HEK293T (cell line): ENCODE measurements around the gene VPS26C.

Source experiments
- CTCF ChIA-PET: fragments of 350-600 bp; formaldehyde crosslinking; extraction: SDS; loops from one replicate; lab custom pipeline; 2021; ENCODE audit warnings: antibody characterized with exemption, inconsistent platforms; lab: Yijun Ruan, JAX
- POLR2A ChIA-PET: fragments of 350-600 bp; formaldehyde crosslinking; extraction: SDS; loops from one replicate; lab custom pipeline; 2020; ENCODE audit warnings: antibody characterized with exemption, inconsistent platforms; lab: Yijun Ruan, JAX
- DNase-seq: peaks from one replicate; pipeline ENCODE4 v3.0.0; 2012; ENCODE audit warnings: mixed read lengths; ENCODE audit errors: extremely low spot score
- ARNT ChIP-seq: fragments of 450-650 bp; IDR thresholded peaks from 2 replicates; pipeline ENCODE4 v1.6.1; 2017; ENCODE audit warnings: mild to moderate bottlenecking
- BHLHE40 ChIP-seq: fragments of 450-650 bp; IDR thresholded peaks from 2 replicates; pipeline ENCODE4 v1.6.1; 2016; ENCODE audit warnings: mild to moderate bottlenecking, moderate library complexity, borderline replicate concordance
- CTBP1 ChIP-seq: fragments of 450-650 bp; IDR thresholded peaks from 2 replicates; pipeline ENCODE4 v1.6.1; 2016; ENCODE audit warnings: borderline replicate concordance
- ELF4 ChIP-seq: fragments of 450-650 bp; IDR thresholded peaks from 2 replicates; pipeline ENCODE4 v1.6.1; 2017; ENCODE audit warnings: antibody characterized with exemption
- FOXA1 ChIP-seq: fragments of 450-650 bp; IDR thresholded peaks from 2 replicates; pipeline ENCODE4 v1.6.1; 2016; ENCODE audit warnings: mild to moderate bottlenecking
- FOXK2 ChIP-seq: fragments of 450-650 bp; IDR thresholded peaks from 2 replicates; pipeline ENCODE4 v1.6.1; 2016; ENCODE audit warnings: mild to moderate bottlenecking
- FOXM1 ChIP-seq: fragments of 450-650 bp; IDR thresholded peaks from 2 replicates; pipeline ENCODE4 v1.6.1; 2017; ENCODE audit warnings: mild to moderate bottlenecking, borderline replicate concordance
- HDGF ChIP-seq: fragments of 450-650 bp; IDR thresholded peaks from 2 replicates; pipeline ENCODE4 v1.6.1; 2017; ENCODE audit warnings: antibody characterized with exemption, borderline replicate concordance
- L3MBTL2 ChIP-seq: fragments of 450-650 bp; conservative IDR thresholded peaks from 2 replicates; pipeline ENCODE4 v1.6.1; 2016; ENCODE audit warnings: mild to moderate bottlenecking
- LEF1 ChIP-seq: fragments of 450-650 bp; IDR thresholded peaks from 2 replicates; pipeline ENCODE4 v1.6.1; 2017; ENCODE audit warnings: mild to moderate bottlenecking, borderline replicate concordance
- NFRKB ChIP-seq: fragments of 450-650 bp; IDR thresholded peaks from 2 replicates; pipeline ENCODE4 v1.6.1; 2016; ENCODE audit warnings: mild to moderate bottlenecking, moderate library complexity
- SP1 ChIP-seq: fragments of 450-650 bp; IDR thresholded peaks from 2 replicates; pipeline ENCODE4 v1.6.1; 2017
- SUZ12 ChIP-seq: fragments of 450-650 bp; IDR thresholded peaks from 2 replicates; pipeline ENCODE4 v1.6.1; 2016; ENCODE audit warnings: mild to moderate bottlenecking
- TARDBP ChIP-seq: fragments of 450-650 bp; IDR thresholded peaks from 2 replicates; pipeline ENCODE4 v1.6.1; 2016
- ZNF384 ChIP-seq: fragments of 450-650 bp; IDR thresholded peaks from 2 replicates; pipeline ENCODE4 v1.6.1; 2016
- TF ChIP-seq, protein P1 (sequence below): fragments of 450-650 bp; IDR thresholded peaks from 2 replicates; pipeline ENCODE4 v1.6.1; 2016

Gene VPS26C

DNA sequence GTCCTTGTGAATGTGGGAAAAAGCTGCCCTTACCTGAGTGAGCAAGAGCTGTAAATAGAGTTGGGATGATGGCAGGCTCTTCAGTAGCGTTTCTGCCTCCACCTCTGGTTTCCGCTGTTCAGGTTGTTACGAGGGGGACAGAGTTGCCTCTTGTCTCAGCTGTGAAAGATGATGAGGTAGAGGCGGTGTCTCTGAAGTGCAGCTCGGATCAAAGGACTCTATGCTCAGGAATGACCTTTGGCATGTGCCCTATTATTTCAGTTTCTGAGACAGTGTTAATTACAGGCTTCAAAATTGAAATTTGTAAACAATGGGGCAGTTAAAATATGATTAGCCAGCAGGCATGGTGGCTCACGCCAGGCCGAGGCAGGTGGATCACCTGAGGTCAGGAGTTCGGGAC lies 70.3 kb downstream of the VPS26C start:
- no peak for DNase-seq
- ChIA-PET CTCF (no interaction called here), POLR2A (no interaction called here)
- TF ChIP-seq ZNF384 (no peak), HDGF (no peak), NFRKB (no peak), ELF4 (no peak), FOXM1 (no peak), TARDBP (no peak), SUZ12 (no peak), FOXK2 (no peak), BHLHE40 (no peak), ARNT (no peak), SP1 (no peak), L3MBTL2 (no peak), FOXA1 (no peak)
- TF ChIP-seq, protein P1, sequence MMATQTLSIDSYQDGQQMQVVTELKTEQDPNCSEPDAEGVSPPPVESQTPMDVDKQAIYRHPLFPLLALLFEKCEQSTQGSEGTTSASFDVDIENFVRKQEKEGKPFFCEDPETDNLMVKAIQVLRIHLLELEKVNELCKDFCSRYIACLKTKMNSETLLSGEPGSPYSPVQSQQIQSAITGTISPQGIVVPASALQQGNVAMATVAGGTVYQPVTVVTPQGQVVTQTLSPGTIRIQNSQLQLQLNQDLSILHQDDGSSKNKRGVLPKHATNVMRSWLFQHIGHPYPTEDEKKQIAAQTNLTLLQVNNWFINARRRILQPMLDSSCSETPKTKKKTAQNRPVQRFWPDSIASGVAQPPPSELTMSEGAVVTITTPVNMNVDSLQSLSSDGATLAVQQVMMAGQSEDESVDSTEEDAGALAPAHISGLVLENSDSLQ: no peak

DNA sequence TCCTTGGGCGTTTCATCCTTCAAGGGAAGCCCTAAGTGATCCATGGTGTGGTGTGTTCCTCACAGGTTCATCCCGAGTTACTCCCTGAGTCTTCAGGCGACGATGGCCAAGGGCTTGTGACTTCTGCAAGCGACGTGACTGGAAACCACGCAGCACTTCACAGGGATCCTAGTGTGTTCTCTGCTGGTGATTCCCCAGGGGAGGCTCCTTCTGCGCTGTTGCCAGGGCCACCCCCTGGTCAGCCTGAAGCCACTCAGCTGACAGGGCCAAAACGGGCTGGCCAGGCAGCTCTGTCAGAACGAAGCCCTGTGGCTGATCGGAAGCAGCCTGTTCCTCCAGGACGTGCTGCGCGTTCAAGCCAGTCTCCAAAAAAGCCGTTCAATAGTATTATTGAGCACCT lies 71.5 kb downstream of the VPS26C start:
- ChIA-PET CTCF (no interaction called here), POLR2A (no interaction called here)
- no peak for TF ChIP-seq L3MBTL2
- TF ChIP-seq SUZ12: no peak
- TF ChIP-seq ARNT: no peak
- no peak for TF ChIP-seq ZNF384
- no peak for TF ChIP-seq CTBP1
- TF ChIP-seq ELF4: no peak
- TF ChIP-seq SP1: no peak
- TF ChIP-seq FOXA1: no peak
- TF ChIP-seq HDGF: no peak
- no peak for TF ChIP-seq TARDBP
- TF ChIP-seq NFRKB: no peak
- no peak for TF ChIP-seq BHLHE40
- TF ChIP-seq, protein P1: no peak
- DNase-seq: no peak

DNA sequence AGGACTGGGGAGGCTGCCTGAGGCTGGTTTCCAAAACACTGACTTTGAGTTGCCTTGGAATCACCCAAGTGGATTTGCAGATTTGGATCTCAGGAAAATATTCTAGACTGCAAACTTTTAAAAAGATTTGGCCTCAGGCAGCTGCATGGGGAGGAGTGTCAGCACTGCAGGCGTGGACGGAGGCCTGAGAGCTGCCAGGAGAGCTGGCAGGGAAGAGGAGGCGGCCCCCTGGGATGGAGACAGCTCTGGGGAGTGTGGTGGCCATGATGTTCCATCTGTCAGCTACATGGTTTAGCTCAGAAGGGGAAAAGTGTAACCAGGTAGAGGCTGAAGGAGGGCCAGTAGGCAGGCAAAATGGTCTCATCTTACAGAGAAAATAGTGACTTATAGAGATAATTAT lies 72.1 kb downstream of the VPS26C start:
- TF ChIP-seq SUZ12: no peak
- CTCF ChIA-PET: no interaction called here
- POLR2A ChIA-PET: no interaction called here
- no peak for DNase-seq

DNA sequence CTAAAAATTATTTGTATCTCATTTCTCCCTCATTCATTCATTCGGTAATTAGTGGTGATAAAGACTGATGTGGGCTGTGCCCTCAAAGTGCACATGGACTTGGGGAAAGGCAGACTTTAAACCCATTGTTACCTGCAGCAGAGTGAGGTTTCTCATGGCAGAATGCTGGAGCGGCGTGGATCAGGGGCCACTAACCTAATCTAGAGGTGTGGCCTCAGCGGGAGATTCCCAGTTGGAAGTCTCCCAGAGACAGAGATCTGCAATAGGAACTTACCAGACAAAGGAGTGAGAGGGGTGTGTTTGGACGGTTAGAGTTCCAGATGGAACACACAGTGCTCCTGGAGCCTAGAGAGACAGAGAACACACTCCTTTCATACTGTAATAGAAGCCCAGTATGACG lies 73.5 kb downstream of the VPS26C start:
- ChIA-PET CTCF (no interaction called here), POLR2A (no interaction called here)
- no peak for DNase-seq
- TF ChIP-seq FOXA1: no peak
- TF ChIP-seq LEF1: no peak
- no peak for TF ChIP-seq L3MBTL2
- TF ChIP-seq NFRKB: no peak
- TF ChIP-seq, protein P1: no peak
- no peak for TF ChIP-seq TARDBP
- no peak for TF ChIP-seq ARNT
- TF ChIP-seq CTBP1: no peak
- no peak for TF ChIP-seq BHLHE40
- no peak for TF ChIP-seq FOXM1
- no peak for TF ChIP-seq ZNF384
- TF ChIP-seq SP1: no peak
- TF ChIP-seq SUZ12: no peak
- no peak for TF ChIP-seq ELF4
- TF ChIP-seq FOXK2: no peak

DNA sequence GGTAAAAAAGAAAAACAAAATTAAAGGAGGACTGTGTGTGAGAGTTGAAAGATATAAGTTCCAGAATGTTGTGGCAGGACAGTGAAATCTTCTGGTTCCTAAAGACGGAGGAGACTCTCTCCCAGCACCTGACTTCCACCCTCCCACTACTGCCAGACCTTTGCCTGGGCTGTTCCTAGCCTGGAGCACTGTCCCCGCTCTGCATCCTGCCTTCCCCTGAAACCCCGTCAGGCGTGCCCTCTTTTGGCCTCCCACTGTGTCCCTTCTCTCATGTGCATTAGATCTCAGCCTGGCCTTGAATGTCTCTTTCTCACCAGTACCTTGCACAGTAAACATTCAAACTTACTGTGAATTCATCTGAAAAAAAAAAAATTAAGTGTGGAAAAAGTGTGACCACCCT lies 74.1 kb downstream of the VPS26C start:
- DNase-seq: no peak
- ChIA-PET POLR2A (no interaction called here), CTCF (no interaction called here)
- TF ChIP-seq L3MBTL2 (no peak), HDGF (no peak), FOXM1 (no peak)

DNA sequence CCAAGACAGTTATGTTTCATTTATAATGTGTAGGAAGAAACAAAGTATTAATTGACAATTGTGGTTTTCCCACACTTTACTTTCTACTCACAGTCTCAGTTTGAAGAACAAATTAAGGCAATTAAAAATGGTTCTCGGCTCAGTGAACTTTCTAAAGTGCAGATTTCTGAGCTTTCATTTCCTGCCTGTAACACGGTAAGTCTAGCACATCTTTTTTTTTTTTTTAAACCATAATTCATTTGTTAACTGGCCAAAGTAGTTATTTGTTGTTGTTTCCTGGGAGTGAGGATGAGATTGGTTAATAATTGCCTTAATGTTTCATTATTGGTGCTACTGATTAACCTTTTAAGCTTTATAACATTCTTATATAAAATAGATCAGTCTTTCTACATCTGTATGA lies 75.1 kb downstream of the VPS26C start:
- TF ChIP-seq ELF4 (no peak), NFRKB (no peak), FOXM1 (no peak), ARNT (no peak), CTBP1 (no peak), SUZ12 (no peak), LEF1 (no peak), FOXA1 (no peak), HDGF (no peak), L3MBTL2 (no peak), SP1 (no peak), FOXK2 (no peak), BHLHE40 (no peak), ZNF384 (no peak), TARDBP (no peak)
- TF ChIP-seq, protein P1: no peak
- POLR2A ChIA-PET: no interaction called here
- CTCF ChIA-PET: no interaction called here
- DNase-seq: no peak
